ENCODE results near the gene MAN2A1. TPM values are rescaled to one million over a fixed set of nuclear protein-coding genes. Genes with fewer than 3 reads are reported as not detected.

The MAN2A1 gene
- total RNA-seq, 6 experiments from 2014 or later = 48.1 to 68.8 (median 61.9) TPM

DNA sequence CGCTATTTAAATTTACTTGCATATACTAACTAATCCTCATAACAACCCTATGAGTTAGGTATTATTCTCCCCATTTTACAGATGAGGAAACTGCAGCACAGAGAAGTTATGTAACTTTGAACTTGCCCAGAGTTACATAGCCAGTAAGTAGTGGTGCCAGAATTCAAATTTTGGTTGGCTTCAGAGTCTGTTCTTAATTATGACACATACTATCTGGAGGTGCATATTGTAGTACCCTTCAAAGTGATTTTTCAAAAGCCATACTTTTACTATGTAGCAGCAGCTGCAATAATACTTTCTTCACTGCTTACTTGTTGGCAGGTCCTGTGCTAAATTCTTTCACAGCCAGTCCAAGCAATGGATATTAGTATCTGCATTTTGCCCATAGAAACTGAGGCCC, 16.4 kb downstream of the MAN2A1 start:
- no peaks in the 10 kb centered on the region for H3K27me3 ChIP-seq
- no peak for TF ChIP-seq POLR2A (IDR thresholded peaks at IDR 0.05)
- TF ChIP-seq, protein P1, sequence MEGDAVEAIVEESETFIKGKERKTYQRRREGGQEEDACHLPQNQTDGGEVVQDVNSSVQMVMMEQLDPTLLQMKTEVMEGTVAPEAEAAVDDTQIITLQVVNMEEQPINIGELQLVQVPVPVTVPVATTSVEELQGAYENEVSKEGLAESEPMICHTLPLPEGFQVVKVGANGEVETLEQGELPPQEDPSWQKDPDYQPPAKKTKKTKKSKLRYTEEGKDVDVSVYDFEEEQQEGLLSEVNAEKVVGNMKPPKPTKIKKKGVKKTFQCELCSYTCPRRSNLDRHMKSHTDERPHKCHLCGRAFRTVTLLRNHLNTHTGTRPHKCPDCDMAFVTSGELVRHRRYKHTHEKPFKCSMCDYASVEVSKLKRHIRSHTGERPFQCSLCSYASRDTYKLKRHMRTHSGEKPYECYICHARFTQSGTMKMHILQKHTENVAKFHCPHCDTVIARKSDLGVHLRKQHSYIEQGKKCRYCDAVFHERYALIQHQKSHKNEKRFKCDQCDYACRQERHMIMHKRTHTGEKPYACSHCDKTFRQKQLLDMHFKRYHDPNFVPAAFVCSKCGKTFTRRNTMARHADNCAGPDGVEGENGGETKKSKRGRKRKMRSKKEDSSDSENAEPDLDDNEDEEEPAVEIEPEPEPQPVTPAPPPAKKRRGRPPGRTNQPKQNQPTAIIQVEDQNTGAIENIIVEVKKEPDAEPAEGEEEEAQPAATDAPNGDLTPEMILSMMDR (IDR thresholded peaks at IDR 0.05) = no peak
- ATAC-seq = no peak
- no peak overlapping the region for H3K27ac ChIP-seq
- DNase-seq = no peak
- no peak overlapping the region for H3K4me3 ChIP-seq
- intact Hi-C loops (cut with DNase I) = no loop called here
- no peaks in the 10 kb centered on the region for H3K9me3 ChIP-seq
- peaks cover 0 to 43% (median 17%) of the 10 kb centered on the region in 4 donors for H3K4me1 ChIP-seq
- no peaks in the 10 kb centered on the region for H3K36me3 ChIP-seq
- WGBS (ENCODE audit: insufficient coverage, low coverage, low lambda C conversion rate, missing lambda C conversion rate) = 89% methylated on average over 1 of the region's 1 CpG

DNA sequence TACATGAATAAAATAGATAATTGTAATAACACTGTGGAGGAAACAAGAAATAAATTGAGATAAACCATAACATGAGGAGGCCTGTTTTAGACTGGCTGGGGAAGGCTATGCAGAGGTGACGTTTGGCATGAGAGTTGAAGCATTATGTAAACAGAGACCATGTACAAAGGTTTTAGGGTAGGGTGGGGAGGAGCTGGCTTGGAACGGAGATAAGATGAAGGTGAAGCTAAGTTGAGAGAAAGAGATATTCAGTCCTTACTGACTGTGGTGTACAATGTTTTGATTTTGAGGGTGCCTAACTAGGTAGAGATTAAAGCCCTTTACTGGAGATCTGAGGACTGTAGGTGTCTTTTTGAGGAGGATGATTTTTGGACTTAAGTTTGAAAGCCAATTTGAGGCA, 17.8 kb downstream of the MAN2A1 start:
- Histone ChIP-seq H3K4me3 (no peak overlapping the region), H3K4me1 (peaks cover 0 to 46% (median 17%) of the 10 kb centered on the region in 4 donors), H3K9me3 (no peaks in the 10 kb centered on the region), H3K36me3 (no peaks in the 10 kb centered on the region), H3K27ac (peak overlapping the region in 2 of 3 donors; percentile 6 to 39), H3K27me3 (no peaks in the 10 kb centered on the region)
- DNase-seq (no peak), ATAC-seq (peak; percentile 42 to 70 (median 60))
- WGBS (ENCODE audit: insufficient coverage, low coverage, low lambda C conversion rate, missing lambda C conversion rate) = 30% methylated on average over 2 of the region's 2 CpGs
- TF ChIP-seq, protein P1 (IDR thresholded peaks at IDR 0.05) = no peak
- TF ChIP-seq POLR2A (IDR thresholded peaks at IDR 0.05) = no peak
- intact Hi-C loops (cut with DNase I) = no loop called here

DNA sequence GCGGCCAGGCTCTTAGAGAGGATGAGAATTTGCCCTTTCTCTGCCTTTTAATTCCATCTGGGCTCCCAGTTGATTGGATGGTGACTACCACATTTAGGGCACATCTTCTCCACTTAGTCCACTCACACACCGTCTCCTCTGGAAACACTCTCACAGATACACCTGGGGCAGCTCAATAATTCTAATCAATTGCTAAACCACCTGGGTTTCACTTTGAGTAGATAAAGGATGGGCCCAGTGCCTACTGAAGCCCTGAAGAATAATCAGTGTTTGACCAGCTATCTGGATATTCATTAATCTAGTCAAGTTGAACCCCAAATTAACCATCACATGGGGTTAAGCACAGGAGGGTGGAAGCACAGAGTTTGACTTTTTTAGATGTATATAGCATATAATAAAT, 19.1 kb downstream of the MAN2A1 start:
- 43% methylated on average over 1 of the region's 2 CpGs for WGBS (ENCODE audit: insufficient coverage, low coverage, low lambda C conversion rate, missing lambda C conversion rate)
- Histone ChIP-seq H3K4me3 (no peak overlapping the region), H3K36me3 (no peaks in the 10 kb centered on the region), H3K9me3 (no peaks in the 10 kb centered on the region), H3K27me3 (no peaks in the 10 kb centered on the region), H3K4me1 (peaks cover 0 to 46% (median 17%) of the 10 kb centered on the region in 4 donors), H3K27ac (peak overlapping the region; percentile 8 to 57 (median 46))
- ATAC-seq (peak; percentile 48 to 54 (median 50)), DNase-seq (no peak)
- intact Hi-C loops (cut with DNase I) = no loop called here
- TF ChIP-seq POLR2A (IDR thresholded peaks at IDR 0.05) = no peak
- TF ChIP-seq, protein P1 (IDR thresholded peaks at IDR 0.05) = no peak

GRCh38 chr5:109709225-109709624, 19.5 kb downstream of the MAN2A1 start:
- DNase-seq (peak; percentile 25 to 61 (median 48)), ATAC-seq (peak; percentile 82 to 93 (median 84))
- TF ChIP-seq POLR2A (IDR thresholded peaks at IDR 0.05) = no peak
- WGBS (ENCODE audit: insufficient coverage, low coverage, low lambda C conversion rate, missing lambda C conversion rate) = 38% methylated on average over 5 of the region's 5 CpGs
- H3K27me3 ChIP-seq = no peaks in the 10 kb centered on the region
- no peak overlapping the region for H3K4me3 ChIP-seq
- no peaks in the 10 kb centered on the region for H3K36me3 ChIP-seq
- peaks cover 0 to 46% (median 15%) of the 10 kb centered on the region in 4 donors for H3K4me1 ChIP-seq
- H3K9me3 ChIP-seq = no peaks in the 10 kb centered on the region
- peak overlapping the region; percentile 8 to 57 (median 46) for H3K27ac ChIP-seq
- intact Hi-C loops (cut with DNase I) = no loop called here

GRCh38 chr5:109711673-109712072, 21.9 kb downstream of the MAN2A1 start:
- Histone ChIP-seq H3K36me3 (peaks cover 0 to 8% (median 3%) of the 10 kb centered on the region in 4 donors), H3K4me3 (no peak overlapping the region), H3K27me3 (no peaks in the 10 kb centered on the region), H3K4me1 (peaks cover 0 to 48% (median 14%) of the 10 kb centered on the region in 4 donors), H3K27ac (no peak overlapping the region), H3K9me3 (no peaks in the 10 kb centered on the region)
- intact Hi-C loops (cut with DNase I) = no loop called here
- DNase-seq = no peak
- TF ChIP-seq, protein P1 (IDR thresholded peaks at IDR 0.05) = no peak
- TF ChIP-seq POLR2A (IDR thresholded peaks at IDR 0.05) = no peak
- ATAC-seq = no peak

All from right lobe of liver (tissue), 6 donors.